Measurements from ENCODE around the gene DNAJC1. TPM values are rescaled to one million over a fixed set of nuclear protein-coding genes. Genes with fewer than 3 reads are reported as not detected.
A peak's percentile ranks its signal among the peaks of the same experiment; 100 is the strongest.
"Not testable (repeated sequence)": the region's sequence is repeated elsewhere in the genome, so short reads cannot be mapped to it uniquely, and the experiment has no call there.

Gene DNAJC1
- total RNA-seq, 3 donors from 2014 or later (not counting 1 experiment from before 2014, with no cell fraction given): 38.4 to 63.7 (median 50.6) TPM

DNA sequence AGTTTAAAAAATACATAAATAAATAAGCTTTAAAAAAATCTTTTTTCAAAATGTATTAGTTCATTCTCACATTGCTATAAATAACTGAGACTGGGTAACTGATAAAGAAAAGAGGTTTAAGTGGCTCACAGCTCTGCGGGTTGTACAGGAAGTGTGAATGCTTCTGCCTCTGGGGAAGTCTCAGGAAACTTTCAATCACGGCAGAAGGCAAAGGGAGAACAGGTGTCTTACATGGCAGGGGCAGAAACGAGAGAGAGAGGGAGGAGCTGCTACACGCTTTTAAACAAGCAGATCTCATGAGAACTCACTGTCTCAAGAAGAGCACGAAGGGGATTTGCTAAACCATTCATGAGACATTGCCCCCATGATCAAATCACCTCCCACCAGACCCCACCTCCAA lies 114.6 kb downstream of the DNAJC1 start:
- Histone ChIP-seq H3K27me3 (ENCODE audit: control insufficient read depth, insufficient read depth, low read length) (no peaks in the 10 kb centered on the region), H3K27ac (ENCODE audit: low read length) (no peak overlapping the region), H3K4me3 (ENCODE audit: low read length) (no peak overlapping the region), H3K9me3 (ENCODE audit: control insufficient read depth, insufficient read depth, low read length) (no peaks in the 10 kb centered on the region), H3K4me1 (ENCODE audit: control insufficient read depth, insufficient read depth, low read length) (peaks cover 21% of the 10 kb centered on the region), H3K36me3 (ENCODE audit: control insufficient read depth, insufficient read depth, low read length) (peaks cover 2% of the 10 kb centered on the region)
- ATAC-seq (peak; percentile 63 to 64 (median 64)), DNase-seq (peak in 1 of 2 donors; percentile 51)
- 3% methylated on average over 5 of the region's 5 CpGs for WGBS (ENCODE audit: insufficient coverage)
- Mint-ChIP-seq H3K36me3 (peaks cover 26% of the 10 kb centered on the region), H3K27me3 (ENCODE audit: low read depth in 2 of 2) (no peaks in the 10 kb centered on the region), H3K4me3 (peak overlapping the region; percentile 67), H3K9me3 (peaks cover 5 to 7% of the 10 kb centered on the region in 2 donors), H3K4me1 (peaks cover 65 to 66% of the 10 kb centered on the region in 2 donors), H3K27ac (peak overlapping the region; percentile 16 to 64)
- no peak for TF ChIP-seq CTCF (IDR thresholded peaks at IDR 0.05)
- intact Hi-C loops (cut with micrococcal nuclease): no loop called here

DNA sequence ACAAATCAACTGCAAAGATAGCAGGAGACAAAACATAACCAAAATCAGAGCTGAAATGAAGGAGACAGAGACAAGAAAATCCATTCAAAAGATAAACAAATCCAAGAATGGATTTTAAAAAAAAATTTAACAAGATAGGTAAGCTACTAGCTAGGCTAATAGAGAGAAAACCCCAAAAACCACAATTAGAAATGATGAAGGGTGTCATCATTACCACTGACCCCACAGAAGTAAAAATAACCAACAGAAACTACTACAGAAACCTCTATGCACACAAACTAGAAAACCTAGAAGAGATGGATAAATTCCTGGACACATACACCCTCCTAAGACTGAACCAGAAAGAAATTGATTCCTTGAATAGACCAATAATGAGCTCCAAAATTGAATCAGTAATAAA lies 117.6 kb downstream of the DNAJC1 start:
- ATAC-seq (no peak), DNase-seq (no peak)
- TF ChIP-seq CTCF (IDR thresholded peaks at IDR 0.05): no peak
- Mint-ChIP-seq H3K9me3 (peaks cover 4 to 5% of the 10 kb centered on the region in 2 donors), H3K27me3 (ENCODE audit: low read depth in 2 of 2) (no peaks in the 10 kb centered on the region), H3K4me1 (peaks cover 58 to 64% of the 10 kb centered on the region in 2 donors), H3K4me3 (no peak overlapping the region), H3K27ac (no peak overlapping the region), H3K36me3 (peaks cover 22% of the 10 kb centered on the region)
- H3K27me3 ChIP-seq (ENCODE audit: control insufficient read depth, insufficient read depth, low read length): no peaks in the 10 kb centered on the region
- H3K36me3 ChIP-seq (ENCODE audit: control insufficient read depth, insufficient read depth, low read length): peaks cover 6% of the 10 kb centered on the region
- peaks cover 19% of the 10 kb centered on the region for H3K4me1 ChIP-seq (ENCODE audit: control insufficient read depth, insufficient read depth, low read length)
- H3K4me3 ChIP-seq (ENCODE audit: low read length): no peak overlapping the region
- intact Hi-C loops (cut with micrococcal nuclease): no loop called here
- H3K9me3 ChIP-seq (ENCODE audit: control insufficient read depth, insufficient read depth, low read length): no peaks in the 10 kb centered on the region
- no peak overlapping the region for H3K27ac ChIP-seq (ENCODE audit: low read length)

- DNase-seq: no peak
- 100% methylated on average over 4 of the region's 5 CpGs for WGBS (ENCODE audit: insufficient coverage)
- H3K9me3 Mint-ChIP-seq: peaks cover 6 to 9% of the 10 kb centered on the region in 2 donors
- peaks cover 0 to 10% of the 10 kb centered on the region in 2 donors for H3K4me1 Mint-ChIP-seq
- Histone ChIP-seq H3K9me3 (ENCODE audit: control insufficient read depth, insufficient read depth, low read length) (peaks cover 15% of the 10 kb centered on the region), H3K27me3 (ENCODE audit: control insufficient read depth, insufficient read depth, low read length) (no peaks in the 10 kb centered on the region), H3K36me3 (ENCODE audit: control insufficient read depth, insufficient read depth, low read length) (peaks cover 10% of the 10 kb centered on the region), H3K27ac (ENCODE audit: low read length) (no peak overlapping the region), H3K4me1 (ENCODE audit: control insufficient read depth, insufficient read depth, low read length) (no peaks in the 10 kb centered on the region), H3K4me3 (ENCODE audit: low read length) (no peak overlapping the region)
- no peak overlapping the region for H3K4me3 Mint-ChIP-seq
- TF ChIP-seq CTCF (IDR thresholded peaks at IDR 0.05): no peak
- ATAC-seq: no peak
- no peak overlapping the region for H3K27ac Mint-ChIP-seq
- intact Hi-C loops (cut with micrococcal nuclease): no loop called here
- H3K27me3 Mint-ChIP-seq (ENCODE audit: low read depth in 2 of 2): no peaks in the 10 kb centered on the region
- peaks cover 27% of the 10 kb centered on the region for H3K36me3 Mint-ChIP-seq
Measured at GRCh38 chr10:21873198-21873597, 130.3 kb downstream of the DNAJC1 start.

DNA sequence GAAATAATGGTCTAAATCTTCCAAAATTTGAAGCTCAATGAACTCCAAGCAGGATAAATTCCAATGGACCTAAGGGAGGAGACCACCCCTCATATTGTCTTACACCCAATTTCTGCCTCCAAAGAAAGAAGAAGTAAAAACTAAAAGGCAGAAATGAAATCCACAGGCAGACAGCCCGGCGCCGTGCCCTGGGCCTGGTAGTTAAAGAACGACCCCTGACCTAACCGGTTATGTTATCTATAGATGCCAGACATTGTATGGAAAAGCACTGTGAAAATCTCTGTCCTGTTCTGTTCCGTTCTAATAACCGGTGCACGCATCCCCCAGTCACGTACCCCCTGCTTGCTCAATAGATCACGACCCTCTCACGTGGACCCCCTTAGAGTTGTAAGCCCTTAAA lies 130.8 kb downstream of the DNAJC1 start:
- H3K4me3 ChIP-seq (ENCODE audit: low read length); ATAC-seq; H3K27ac ChIP-seq (ENCODE audit: low read length); intact Hi-C loops (cut with micrococcal nuclease); H3K4me1 ChIP-seq (ENCODE audit: control insufficient read depth, insufficient read depth, low read length); DNase-seq; H3K4me3 Mint-ChIP-seq; H3K27ac Mint-ChIP-seq; H3K4me1 Mint-ChIP-seq; H3K27me3 ChIP-seq (ENCODE audit: control insufficient read depth, insufficient read depth, low read length); H3K9me3 Mint-ChIP-seq; H3K27me3 Mint-ChIP-seq (ENCODE audit: low read depth in 2 of 2): not testable (repeated sequence)
- peaks cover 27% of the 10 kb centered on the region for H3K36me3 Mint-ChIP-seq
- 99% methylated on average over 11 of the region's 11 CpGs for WGBS (ENCODE audit: insufficient coverage)
- peaks cover 10% of the 10 kb centered on the region for H3K36me3 ChIP-seq (ENCODE audit: control insufficient read depth, insufficient read depth, low read length)
- H3K9me3 ChIP-seq (ENCODE audit: control insufficient read depth, insufficient read depth, low read length): peaks cover 15% of the 10 kb centered on the region

Data from natural killer cell (primary cell).